NCI-H524 treated with DMSO at 0.1 percent for 48 hours (cell line): ENCODE results near the gene YAE1.

Source experiments
- DNase-seq: peaks from one replicate; lab custom pipeline; 2025; lab: John Stamatoyannopoulos, UW

YAE1 gene

DNA sequence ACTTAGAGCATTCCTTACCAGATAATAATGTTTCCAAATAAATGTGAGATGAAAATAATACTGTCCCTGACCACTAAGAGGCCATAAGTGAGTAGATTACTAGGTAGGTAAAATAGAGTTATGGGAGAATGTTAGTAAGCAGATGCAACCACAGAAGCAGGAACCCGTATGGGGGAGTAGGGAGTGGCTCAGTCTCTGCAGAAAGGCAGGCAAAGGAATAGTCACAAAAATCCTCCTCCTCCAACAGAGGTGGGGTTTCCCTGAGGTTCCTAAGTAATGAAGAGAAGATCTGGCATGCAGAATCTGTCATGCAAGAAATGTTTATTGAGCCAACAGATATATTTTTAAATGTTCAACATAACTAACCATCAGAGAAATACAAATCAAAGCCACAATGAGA, 9.0 kb upstream of the YAE1 start:
- DNase-seq = no peak

DNA sequence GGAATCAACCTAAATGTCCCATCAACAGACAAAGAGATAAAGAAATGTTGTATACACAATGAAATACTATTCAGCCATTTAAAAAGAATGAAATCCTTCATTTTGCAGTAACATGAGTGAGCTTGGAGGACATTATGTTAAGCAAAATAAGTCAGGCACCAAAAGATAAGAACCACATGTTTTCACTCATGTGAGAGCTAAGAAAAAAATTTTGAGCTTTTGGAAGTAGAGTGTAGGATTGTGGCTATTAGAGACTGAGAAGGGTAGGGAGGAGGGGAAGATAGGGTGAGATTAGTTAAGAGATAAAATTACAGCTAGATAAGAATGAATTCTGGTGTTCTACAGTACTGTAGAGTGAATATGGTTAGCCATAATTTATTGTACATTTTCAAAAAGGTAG, 8.3 kb upstream of the YAE1 start:
- no peak for DNase-seq

DNA sequence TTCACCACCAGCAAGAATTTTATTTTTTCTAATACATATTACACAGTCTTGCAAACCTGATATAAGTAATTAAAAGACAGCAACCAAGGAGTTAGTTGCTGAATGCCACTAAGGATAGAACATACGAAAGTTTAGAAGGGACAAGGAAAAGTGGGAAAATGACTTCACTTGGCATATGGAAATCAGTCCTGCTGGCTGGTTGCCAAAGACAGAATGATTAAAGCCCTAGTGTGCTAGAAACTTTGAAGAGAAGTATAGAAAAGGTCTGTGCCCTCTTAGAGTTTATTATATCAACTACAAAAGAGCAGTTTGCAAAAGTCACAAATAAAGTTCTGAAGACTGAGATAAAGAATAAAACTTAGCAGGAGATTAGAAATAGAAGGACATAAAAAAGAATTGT, 5.8 kb upstream of the YAE1 start:
- DNase-seq = no peak

DNA sequence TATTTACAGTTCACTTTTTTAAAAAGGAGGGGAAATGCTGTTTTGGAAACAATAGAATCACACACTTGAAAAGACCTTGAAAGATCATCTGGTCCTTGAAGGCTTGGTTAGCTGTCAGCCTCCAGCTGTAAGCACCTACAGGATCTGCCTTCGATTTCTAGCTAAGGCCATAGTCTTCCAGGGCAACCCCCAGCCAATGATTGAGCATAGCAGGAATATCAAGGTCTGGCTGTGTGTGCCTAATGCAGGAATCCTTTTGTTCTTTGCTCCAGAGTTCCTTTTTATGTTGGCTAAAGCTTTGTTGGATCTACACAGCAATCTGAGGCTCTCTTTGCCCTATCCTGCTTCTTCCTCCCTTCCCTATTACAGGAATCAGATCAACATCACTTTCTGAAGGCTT, 5.2 kb upstream of the YAE1 start:
- no peak for DNase-seq

DNA sequence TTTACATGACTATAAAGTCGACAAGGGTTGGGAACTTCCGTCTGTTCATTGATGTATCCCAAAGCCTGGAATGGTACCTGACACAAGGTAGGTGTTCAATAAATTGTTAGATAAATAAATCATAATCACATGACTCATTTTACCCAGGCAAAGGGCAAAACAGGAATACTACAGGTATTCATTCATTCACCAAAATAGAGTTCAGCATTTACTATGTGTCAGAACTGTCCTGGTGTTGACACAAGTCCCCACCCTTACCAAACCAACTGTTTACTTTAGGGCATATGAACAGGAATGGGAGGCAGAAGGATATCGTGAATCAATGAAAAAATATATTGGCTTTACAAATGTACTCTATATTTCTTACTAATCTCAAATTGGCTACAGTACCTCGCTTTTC, 666 bp upstream of the YAE1 start:
- no peak for DNase-seq

DNA sequence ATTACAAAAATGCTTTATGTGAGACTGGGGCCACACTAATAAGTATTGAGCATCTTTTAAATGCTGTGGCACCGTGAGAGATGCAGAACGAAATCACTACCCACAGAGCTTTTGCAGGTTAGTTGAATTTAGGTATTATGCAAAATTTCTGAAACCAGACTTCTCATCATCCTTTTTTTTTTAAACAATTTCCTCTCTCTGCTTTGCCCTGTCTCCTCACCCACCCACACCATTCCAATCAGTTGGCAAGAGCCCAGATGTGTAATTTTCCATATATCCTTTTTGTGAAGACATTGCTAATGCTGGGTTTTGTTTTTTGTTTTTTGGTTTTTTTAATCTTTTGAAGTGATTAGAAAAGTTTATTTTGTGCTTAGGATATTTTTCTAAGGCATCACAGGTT, 1.1 kb downstream of the YAE1 start:
- DNase-seq = no peak

DNA sequence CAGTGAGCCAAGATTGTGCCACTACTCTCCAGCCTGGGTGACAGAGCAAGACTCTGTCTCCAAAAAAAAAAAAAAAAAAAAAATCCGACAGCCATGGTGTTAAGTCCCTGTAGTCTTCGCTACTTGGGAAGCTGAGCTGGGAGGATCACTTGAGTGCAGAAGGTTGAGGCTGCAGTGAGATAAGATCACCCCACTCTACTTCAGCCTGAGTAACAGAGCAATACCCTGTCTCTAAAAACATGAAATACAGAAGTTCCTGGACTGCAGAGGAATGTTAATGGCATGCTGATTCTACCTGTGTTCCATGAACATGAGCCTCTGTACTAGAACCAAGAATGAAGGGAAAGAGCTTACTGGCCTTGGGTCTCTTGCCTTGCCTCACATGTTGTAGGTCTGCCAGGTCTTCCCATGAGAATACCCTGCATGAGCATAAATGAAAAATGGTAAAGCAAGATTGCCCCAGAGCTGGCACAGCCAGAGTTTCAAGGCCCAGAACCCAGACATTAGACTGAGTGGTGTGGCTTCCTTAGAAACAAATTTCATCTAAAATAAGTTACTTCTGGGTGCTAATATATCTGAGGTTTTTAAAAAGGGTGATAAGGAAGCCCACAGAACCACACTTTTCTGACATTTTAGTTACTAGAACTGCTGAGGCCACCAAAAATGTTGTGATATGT, 8.6 kb downstream of the YAE1 start:
- no peak for DNase-seq

DNA sequence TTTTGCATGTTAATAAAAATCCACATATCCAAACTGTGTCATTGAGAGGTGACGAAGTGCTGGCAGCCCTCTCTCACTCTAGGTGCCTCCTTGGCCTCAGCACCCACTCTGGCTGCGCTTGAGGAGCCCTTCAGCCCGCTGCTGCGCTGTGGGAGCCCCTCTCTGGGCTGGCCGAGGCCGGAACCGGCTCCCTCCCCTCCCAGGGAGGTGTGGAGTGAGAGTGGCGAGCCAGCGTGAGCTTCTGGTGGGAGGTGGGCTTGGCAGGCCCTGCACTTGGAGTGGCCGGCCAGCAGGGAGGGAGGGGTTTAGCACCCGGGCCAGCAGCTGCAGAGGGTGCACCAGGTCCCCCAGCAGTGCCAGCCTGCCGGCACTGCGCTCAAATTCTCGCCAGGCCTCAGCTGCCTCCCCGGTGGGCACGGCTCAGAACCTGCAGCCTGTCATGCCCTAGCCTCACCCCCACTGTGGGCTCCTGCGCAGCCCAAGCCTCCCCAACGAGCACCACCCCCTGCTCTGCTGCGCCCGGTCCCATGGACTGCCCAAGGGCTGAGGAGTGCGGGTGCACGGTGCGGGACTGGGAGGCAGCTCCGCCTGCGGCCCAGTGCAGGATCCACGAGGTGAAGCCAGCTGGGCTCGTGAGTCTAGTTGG, 11.1 kb downstream of the YAE1 start:
- no peak for DNase-seq

DNA sequence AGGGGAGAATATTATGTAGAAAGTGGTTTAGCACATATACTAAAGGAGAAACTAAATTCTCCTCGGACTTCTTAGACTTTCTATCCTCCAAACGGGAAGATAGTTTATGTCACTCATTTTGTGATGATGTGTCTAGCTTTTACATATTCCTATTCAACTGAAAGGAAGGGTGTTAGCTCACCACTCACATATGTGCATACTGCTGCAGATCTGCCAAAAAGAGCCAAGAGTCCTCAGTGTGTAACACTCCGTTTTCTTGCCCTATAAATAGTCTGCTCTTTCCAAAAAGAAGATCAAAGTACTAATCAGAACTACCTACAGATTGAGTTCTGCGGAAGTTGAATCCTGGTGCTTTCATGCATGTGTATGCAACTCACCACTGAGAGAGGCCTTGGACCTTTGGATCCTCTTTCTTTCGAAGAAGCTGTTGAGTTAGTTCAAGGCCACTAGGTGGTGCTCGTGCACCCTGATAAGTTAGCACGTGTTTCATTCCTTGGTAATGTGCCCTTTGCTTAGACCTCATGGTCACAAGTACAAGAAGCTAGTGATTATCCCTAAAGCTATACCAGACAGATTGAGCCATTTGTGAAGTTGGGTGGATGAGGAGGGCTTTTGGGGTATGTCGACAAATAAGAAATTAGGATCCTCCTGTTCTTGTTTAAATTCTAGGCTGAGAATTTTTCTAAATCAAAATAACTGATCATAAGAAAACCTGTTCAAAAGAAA, 14.1 kb downstream of the YAE1 start:
- peak; percentile 68 for DNase-seq

DNA sequence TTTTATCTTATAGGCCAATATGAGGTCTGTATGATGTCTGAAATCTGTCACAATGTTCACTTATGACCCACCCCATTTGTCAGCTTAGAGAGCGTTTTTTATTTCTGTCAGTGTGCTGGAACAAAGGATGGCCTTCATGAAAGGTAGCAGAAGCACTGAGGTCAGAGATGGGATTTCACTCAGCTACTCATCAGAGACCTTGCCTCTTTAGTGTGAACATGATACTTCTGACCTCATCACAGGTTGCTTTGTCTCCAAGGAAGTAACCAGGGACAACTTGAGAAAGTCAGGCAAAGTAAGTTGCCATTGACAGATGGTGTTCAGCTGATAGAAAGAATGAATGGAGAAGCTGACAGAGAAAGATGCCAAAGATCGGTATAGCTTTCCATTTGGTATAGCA, 16.3 kb downstream of the YAE1 start:
- DNase-seq = no peak

DNA sequence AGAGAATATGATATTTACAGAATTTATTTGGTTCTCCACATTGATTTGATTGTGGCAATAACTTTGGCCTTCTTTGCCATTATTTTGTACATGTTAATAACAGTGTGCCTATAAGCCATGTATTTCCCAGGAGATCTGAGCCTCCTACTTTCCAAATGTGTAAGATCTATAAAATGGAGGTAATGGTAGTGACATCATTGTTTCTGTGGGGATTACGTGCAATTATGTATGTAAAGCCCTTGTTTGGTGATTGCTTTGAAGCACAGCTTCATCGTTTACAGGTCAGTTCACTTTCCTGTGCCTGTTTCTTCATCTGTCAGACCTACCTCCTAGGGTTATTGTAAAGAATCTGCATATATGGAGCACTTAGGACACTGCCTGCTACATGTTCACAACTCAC, 17.3 kb downstream of the YAE1 start:
- no peak for DNase-seq

DNA sequence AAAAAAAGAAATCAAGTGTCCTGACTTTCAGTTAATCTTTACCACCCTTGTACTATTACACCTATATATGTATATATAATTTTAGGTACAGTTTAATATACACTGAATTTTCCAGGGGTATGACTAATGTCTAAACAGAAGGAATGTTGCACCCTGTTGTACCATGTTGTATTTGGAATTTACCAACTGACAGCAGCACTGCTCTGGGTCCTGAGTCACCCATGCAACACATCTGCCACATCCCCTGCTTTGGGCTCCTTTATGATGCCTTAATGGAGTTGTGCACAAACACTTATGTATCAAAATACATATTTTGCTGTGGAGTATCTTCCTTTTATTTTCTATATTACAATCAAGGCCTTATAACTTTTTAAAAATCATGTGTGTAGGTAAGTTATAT, 21.2 kb downstream of the YAE1 start:
- DNase-seq = no peak

DNA sequence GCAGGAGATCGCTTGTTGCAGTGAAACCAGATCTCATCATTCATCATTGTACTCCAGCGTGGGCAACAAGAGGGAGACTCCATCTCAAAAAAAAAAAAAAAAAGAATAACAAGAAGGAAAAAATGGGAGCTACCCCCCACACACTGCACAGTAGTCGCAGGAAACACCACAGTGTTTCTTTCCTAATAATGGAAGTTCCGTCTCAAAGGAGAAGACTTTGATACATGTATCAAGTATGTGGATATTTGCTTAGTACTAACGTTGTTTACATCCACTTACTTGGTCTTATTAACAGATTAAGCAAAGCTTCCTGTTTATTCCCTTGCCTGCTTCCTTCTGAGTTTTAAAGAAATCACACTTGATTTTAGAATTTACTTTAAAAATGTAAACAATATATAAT, 22.2 kb downstream of the YAE1 start:
- no peak for DNase-seq

DNA sequence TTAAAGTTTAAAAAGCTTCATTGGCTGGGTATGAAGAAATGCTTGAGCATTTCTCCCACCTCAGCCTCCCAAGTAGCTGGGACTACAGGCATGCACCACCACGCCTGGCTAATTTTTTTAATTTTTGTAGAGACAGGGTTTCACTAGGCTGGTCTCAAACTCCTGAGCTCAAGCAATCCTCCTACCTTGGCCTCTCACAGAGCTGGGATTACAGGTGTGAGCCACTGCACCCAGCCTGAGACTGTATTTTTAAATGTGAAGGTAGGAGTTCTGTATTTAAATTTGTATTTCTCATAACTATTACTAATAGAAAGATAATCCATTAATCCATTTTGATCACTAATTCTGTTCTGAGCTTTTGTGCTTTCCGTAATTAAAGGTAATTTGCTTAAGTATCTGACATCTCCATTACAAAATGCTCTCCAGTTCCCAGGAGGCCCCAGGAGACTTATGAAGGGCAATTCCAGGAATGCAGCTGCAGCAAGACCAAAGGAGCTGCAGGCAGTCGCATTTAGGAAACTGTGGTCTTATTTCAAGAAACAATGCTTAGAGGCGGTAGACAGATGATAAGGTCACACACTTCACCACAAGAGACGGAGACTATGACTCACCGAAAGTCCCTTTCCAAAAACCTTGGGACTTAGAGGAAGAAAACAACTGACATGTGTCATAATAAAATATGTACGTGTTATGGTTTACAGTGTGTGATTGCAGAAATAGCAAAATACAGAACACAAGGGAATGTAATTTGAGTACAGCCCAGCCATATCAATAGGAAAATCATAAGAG, 23.3 kb downstream of the YAE1 start:
- peak; percentile 36 for DNase-seq

DNA sequence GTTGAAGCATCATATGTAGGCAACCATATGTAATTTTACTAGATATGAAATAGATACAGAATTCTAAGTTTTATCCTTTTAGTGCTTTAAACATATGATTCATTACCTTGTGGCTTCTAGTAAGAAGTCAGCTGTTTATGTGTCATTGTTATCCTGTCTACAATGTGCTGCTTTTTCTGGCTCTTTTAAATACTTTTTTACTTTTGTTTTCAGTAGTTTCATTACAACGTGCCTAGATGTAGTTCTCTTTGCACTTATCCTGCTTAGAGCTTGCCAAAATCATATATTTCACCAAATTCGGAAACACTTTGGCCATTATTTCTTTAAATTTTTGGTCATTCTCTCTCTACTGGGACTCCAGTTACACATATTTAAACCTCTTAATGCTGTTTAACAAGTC, 26.4 kb downstream of the YAE1 start:
- DNase-seq = no peak

DNA sequence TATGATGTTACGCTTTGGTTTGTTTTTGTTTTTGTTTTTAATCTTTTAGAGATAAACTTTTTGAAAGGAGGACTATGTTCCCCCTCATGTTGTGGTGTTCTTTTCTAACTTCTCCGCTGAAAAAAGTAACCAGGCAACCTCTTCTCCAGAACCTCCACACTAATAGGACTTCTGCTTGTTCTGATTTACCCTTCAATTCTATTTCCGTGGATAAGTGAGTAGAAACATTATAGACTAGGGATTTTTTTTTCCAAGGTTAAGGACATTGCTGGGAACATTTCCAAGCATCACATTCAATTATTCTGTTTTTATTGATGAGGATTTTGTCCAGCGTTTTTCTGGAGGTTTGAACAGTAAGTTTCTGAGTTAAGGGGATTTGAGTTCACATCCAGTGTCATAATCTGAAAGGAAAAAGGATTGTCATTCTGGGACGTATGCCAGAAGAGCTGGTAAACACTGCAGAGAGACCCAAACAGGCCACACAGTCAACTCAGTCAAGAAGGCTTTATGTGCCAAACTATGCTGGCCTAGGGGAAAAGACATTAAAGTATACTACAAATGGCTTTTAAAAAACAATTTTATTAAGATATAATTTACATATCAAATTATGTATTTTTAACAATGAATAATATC, 28.9 kb downstream of the YAE1 start:
- DNase-seq = no peak

DNA sequence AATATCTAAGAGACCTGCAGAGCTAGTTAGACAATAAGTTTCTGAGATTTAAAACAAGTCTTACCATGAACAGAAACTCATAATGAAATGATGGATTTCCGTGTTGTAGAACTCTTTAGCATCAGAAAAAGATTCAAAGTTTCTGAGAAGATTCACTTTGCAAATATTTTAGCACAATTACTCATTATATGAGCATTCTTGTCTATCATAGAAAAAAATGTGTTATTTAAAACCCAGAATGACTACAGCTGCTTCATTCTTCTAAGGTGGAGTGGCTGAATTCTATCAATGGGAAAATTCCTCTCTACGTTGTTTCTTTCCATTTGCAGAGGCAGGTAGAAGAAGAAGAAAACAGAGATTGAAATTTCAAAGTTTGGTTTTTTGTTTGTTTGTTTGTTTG, 36.1 kb downstream of the YAE1 start:
- no peak for DNase-seq

DNA sequence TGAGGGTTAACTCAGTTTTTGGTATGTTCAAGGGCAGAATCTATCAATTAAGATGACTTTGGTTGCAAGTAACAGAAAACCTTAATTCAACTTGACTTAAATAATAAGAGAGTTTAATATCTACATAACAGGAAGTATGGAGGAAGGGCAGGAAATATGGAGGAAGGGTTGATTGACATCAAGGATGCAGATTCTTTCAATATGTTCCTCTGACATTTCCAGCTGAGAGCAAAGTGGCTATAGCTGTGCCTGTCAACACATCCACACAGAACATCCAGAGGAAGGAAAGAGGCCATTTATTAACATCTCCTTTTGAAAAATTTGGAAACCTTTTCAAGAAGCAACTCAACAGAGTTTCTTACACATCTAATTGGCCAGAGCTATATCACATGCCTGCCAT, 37.7 kb downstream of the YAE1 start:
- DNase-seq = no peak

DNA sequence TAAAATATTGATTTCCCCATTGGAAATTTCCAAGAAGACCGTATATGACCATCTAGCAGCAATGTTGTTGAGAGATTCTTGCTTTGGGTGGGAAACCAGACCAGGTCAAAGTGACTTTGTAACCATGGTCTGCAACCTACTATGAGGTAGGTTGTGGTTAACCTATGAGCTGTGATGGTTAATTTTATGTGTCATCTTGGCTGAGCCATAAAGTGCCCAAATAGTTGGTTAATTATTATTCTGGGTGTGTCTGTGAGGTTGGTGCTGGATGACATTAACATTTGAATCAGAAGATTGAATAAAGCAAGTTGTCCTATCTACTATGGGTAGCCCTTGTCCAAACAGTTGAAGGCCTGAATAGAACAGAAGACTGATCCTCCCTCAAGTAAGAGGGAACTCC, 38.9 kb downstream of the YAE1 start:
- no peak for DNase-seq

DNA sequence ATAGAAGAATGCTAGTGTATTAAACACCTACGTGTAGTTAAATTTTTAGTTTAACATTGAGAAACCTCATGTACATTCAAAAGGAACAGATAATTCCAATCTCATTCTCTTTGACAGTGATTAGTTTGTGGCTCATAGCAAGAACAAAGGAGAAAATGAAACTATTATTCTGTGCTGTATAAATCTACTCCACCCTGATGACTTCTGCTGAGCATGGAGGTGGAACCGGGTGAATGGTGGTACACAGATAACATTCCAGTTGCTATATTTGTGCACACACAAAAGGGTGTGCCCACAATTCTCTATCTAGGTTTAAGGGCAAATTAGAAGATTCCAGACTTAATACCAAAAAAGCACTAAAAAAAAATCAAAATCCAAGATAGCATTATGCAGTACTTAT, 40.1 kb downstream of the YAE1 start:
- DNase-seq = no peak

DNA sequence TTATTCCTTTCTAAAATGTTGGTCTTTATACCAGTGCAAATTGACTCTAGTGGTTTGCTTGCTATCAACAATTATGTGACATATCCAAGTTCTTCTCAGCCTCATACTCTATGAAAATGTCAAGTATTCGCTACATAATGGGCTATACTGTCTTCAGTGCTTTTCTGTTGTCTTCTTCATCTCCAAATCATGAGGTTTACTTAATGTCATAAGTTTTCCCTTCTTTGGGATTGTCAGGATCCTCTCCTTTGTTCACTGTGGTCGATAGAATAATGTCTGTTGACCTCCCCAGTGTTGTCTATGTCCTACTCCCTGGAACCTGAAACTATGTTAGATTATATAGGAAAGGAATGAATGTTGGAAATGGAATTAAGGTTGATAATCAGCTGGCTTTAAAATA, 40.7 kb downstream of the YAE1 start:
- no peak for DNase-seq

DNA sequence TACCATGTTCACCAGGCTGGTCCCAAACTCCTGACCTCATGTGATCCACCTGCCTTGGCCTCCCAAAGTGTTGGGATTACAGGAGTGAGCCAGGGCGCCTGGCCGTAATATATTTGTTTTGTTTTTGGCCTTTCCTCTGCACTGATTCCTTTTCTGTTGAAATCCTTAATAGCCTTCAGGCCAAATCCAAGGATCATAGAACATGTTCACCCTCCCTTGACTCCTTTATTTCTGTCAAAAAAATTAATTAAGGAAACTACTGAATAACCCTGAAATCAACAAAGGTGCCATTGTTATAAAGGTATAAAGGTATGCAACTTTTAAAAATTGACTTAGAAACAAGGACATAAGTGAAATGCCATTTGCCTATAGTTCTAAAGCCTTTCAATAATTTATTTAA, 41.7 kb downstream of the YAE1 start:
- no peak for DNase-seq
